K562 (cell line): Measurements from ENCODE around the gene BSCL2. TPM values are rescaled to one million over a fixed set of nuclear protein-coding genes. Genes with fewer than 3 reads are reported as not detected.

Experiments used
- ARNT ChIP-seq, 2 experiments: fragments of 450-650 bp; IDR thresholded peaks; 2 replicates each; pipeline ENCODE4 v1.6.1; 2016; ENCODE audit warnings: mild to moderate bottlenecking in 1 of 2
- BMI1 ChIP-seq: fragments of 150-350 bp; IDR thresholded peaks from 2 replicates; pipeline ENCODE4 v1.6.1; 2014; ENCODE audit warnings: low read length
- ILK ChIP-seq: fragments of 450-650 bp; IDR thresholded peaks from 2 replicates; pipeline ENCODE4 v1.6.1; 2016; ENCODE audit warnings: missing genetic modification characterization, low read depth, mild to moderate bottlenecking, missing compliant biosample characterization, moderate library complexity, borderline replicate concordance
- KDM2B ChIP-seq: fragments of 250-450 bp; sonication (Bioruptor Pico); IDR thresholded peaks from 2 replicates; pipeline ENCODE4 v1.8.0; 2021; ENCODE audit warnings: mild to moderate bottlenecking, moderate library complexity
- MCM3 ChIP-seq: fragments of 450-650 bp; IDR thresholded peaks from 2 replicates; pipeline ENCODE4 v1.6.1; 2016
- MYC ChIP-seq, 2 experiments: fragments of 250-450 bp in 1 of 2; sonication (Bioruptor Pico) in 1 of 2; IDR thresholded peaks; 2 replicates each; pipeline versions ENCODE4 v1.5.1 to v1.6.1; 2012 to 2021; ENCODE audit warnings: low read depth in 2 of 2, borderline replicate concordance in 1 of 2, improper control_type of control experiment in 1 of 2, low read length in 1 of 2, mild to moderate bottlenecking in 1 of 2, moderate library complexity in 1 of 2
- NR4A1 ChIP-seq, 2 experiments: fragments of 250-450 bp in 1 of 2; fragments of 450-650 bp in 1 of 2; sonication (Bioruptor Pico) in 1 of 2; IDR thresholded peaks; 2 replicates each; pipeline versions ENCODE4 v1.4.0 to v1.6.1; 2016 to 2020; ENCODE audit warnings: mild to moderate bottlenecking in 2 of 2, missing compliant biosample characterization in 1 of 2, missing genetic modification characterization in 1 of 2, moderate library complexity in 1 of 2
- PHB2 ChIP-seq: fragments of 450-650 bp; IDR thresholded peaks from 2 replicates; pipeline ENCODE4 v1.6.1; 2017; ENCODE audit warnings: low read depth
- RAD51 ChIP-seq: fragments of 450-650 bp; IDR thresholded peaks from 2 replicates; pipeline ENCODE4 v1.7.1; 2016; ENCODE audit warnings: low read depth, mild to moderate bottlenecking, borderline replicate concordance
- RBM25 ChIP-seq: fragments of 200-400 bp; formaldehyde crosslinking; IDR thresholded peaks from 2 replicates; pipeline ENCODE4 v1.6.1; 2018; ENCODE audit warnings: low read length, low read depth, moderate library complexity; ENCODE audit not compliant: severe bottlenecking
- SNIP1 ChIP-seq: fragments of 450-650 bp; IDR thresholded peaks from 2 replicates; pipeline ENCODE4 v1.7.1; 2017; ENCODE audit warnings: low read depth, mild to moderate bottlenecking
- STAG1 ChIP-seq: sonication (generic); formaldehyde crosslinking; IDR thresholded peaks from 2 replicates; pipeline ENCODE4 v1.5.0; 2020; ENCODE audit warnings: missing genetic modification reagents, borderline replicate concordance
- TEAD4 ChIP-seq, 2 experiments: sonication (generic) in 1 of 2; formaldehyde crosslinking in 1 of 2; IDR thresholded peaks; 2 replicates each; pipeline versions ENCODE4 v1.6.1 to v1.8.0; 2012 to 2022; ENCODE audit warnings: borderline replicate concordance in 1 of 2, inconsistent platforms in 1 of 2, low read length in 1 of 2, mild to moderate bottlenecking in 1 of 2, missing genetic modification reagents in 1 of 2
- XRCC4 ChIP-seq: IDR thresholded peaks from one replicate; pipeline ENCODE4 v1.6.1; 2011; ENCODE audit not compliant: insufficient read depth, insufficient read length; ENCODE audit errors: extremely low read depth
- ZEB2 ChIP-seq: fragments of 450-650 bp; IDR thresholded peaks from 2 replicates; pipeline ENCODE4 v1.6.1; 2016
- ZFPM2 ChIP-seq: fragments of 250-450 bp; sonication (Bioruptor Pico); IDR thresholded peaks from 2 replicates; pipeline ENCODE4 v1.5.1; 2022; ENCODE audit warnings: mild to moderate bottlenecking
- ZKSCAN8 ChIP-seq: fragments of 200-800 bp; sonication (Bioruptor generic); IDR thresholded peaks from 2 replicates; pipeline ENCODE4 v1.6.1; 2016; ENCODE audit warnings: missing genetic modification characterization, missing compliant biosample characterization
- ZNF143 ChIP-seq: sonication (generic); formaldehyde crosslinking; IDR thresholded peaks from 2 replicates; pipeline ENCODE4 v1.9.0; 2022; ENCODE audit warnings: mild to moderate bottlenecking, missing genetic modification reagents
- ZNF174 ChIP-seq: fragments of 250-450 bp; sonication (Bioruptor Pico); IDR thresholded peaks from 2 replicates; pipeline ENCODE4 v1.4.0; 2020; ENCODE audit warnings: mild to moderate bottlenecking
- ZNF253 ChIP-seq: fragments of 250-450 bp; sonication (Bioruptor Pico); conservative IDR thresholded peaks from 2 replicates; pipeline ENCODE4 v1.6.1; 2021; ENCODE audit warnings: mild to moderate bottlenecking
- ZNF507 ChIP-seq: conservative IDR thresholded peaks from 2 replicates; pipeline ENCODE4 v1.6.1; 2017; ENCODE audit warnings: missing genetic modification characterization, missing compliant biosample characterization
- polyA plus RNA-seq, 8 experiments: library from polyadenylated mRNA; depleted of rRNA in 4 of 8; stranded (reverse) in 5 of 8; unstranded in 3 of 8; fragments of >200 nt; fragmentation: Nextera tagmentation in 2 of 8; fragmentation: Illumina TruSeq in 1 of 8; extraction: Ambion mirVana in 2 of 8; extraction: Trizol in 1 of 8; gene quantifications; 2 replicates each; pipeline versions ENCODE4 v1.2.1 to v1.2.3, GENCODE V29; 2011 to 2014; ENCODE audit warnings: inconsistent platforms in 1 of 8, missing spikeins in 1 of 8
- total RNA-seq, 7 experiments: library from RNA; depleted of rRNA in 6 of 7; stranded (reverse); fragments of >200 nt in 6 of 7; fragmentation: Illumina TruSeq in 2 of 7; extraction: Trizol in 2 of 7; gene quantifications; 2 replicates each; pipeline versions ENCODE4 v1.2.1 to v1.2.3, GENCODE V29; 2011 to 2021; ENCODE audit warnings: low replicate concordance in 1 of 7
- TF ChIP-seq, protein P1 (sequence below): fragments of 250-450 bp; sonication (Bioruptor Pico); IDR thresholded peaks from 2 replicates; pipeline ENCODE4 v1.5.0; 2021
- TF ChIP-seq, protein P2 (sequence below): fragments of 250-450 bp; sonication (Bioruptor Pico); IDR thresholded peaks from 2 replicates; pipeline ENCODE4 v1.9.0; 2021; ENCODE audit warnings: mild to moderate bottlenecking
- TF ChIP-seq, protein P3 (sequence below): sonication (generic); IDR thresholded peaks from 2 replicates; pipeline ENCODE4 v1.6.1; 2016
- TF ChIP-seq, protein P4 (sequence below): fragments of 250-450 bp; sonication (Bioruptor Pico); IDR thresholded peaks from 2 replicates; pipeline ENCODE4 v1.5.0; 2020; ENCODE audit warnings: mild to moderate bottlenecking, borderline replicate concordance

BSCL2 gene
- total and polyA plus RNA-seq, 9 of the 15 experiments (the other 6 are each of a cell fraction or from before 2014, with no cell fraction given): 18.9 to 51.7 (median 35.2) TPM

DNA sequence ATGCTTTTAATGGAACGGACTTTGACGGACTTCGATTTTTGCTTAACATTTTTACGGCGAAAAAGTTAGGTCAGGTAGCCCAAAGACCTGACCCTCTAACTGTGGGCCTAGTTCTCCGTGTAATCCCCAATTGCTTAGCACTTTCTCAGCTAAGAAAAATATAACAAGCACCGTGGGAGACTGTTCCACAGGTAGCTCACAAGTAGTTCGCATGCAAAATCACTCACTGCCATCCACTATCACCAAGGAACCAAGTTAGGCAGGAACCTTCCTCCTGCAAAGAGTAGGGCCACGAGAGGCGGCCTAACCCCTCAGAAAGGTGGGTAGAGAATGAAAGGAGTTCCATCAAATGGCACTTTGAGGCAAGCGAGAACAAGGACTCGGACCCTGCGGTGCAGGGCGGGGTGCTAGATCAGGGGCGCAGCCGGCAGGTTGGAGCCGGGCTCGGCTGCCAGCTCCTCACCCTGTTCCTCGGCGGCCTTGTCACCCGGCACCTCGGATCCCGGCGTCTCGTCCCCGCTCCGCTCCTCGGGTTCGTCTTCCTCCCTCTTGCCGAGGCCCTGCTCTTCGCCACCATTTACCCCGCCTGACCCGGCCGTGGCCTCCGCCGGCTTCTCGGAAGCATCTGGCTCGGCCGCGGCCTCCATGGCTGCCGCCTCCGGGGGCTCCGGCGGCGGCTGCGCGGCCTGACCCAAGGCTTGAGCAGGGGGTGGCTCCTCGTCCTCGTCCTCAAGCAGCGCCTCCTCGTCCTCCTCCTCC, 19.1 kb upstream of the BSCL2 start (continued):
- TF ChIP-seq TEAD4 (IDR thresholded peaks at IDR 0.05; ENCODE audit: low read length): no peak
- no peak for TF ChIP-seq TEAD4 (CRISPR knock-in tag; IDR thresholded peaks at IDR 0.05; ENCODE audit: borderline replicate concordance)
- TF ChIP-seq MCM3: no peak
- no peak for TF ChIP-seq RBM25
- no peak for TF ChIP-seq BMI1
- TF ChIP-seq, protein P1, sequence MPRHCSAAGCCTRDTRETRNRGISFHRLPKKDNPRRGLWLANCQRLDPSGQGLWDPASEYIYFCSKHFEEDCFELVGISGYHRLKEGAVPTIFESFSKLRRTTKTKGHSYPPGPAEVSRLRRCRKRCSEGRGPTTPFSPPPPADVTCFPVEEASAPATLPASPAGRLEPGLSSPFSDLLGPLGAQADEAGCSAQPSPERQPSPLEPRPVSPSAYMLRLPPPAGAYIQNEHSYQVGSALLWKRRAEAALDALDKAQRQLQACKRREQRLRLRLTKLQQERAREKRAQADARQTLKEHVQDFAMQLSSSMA (CRISPR knock-in tag): no peak
- TF ChIP-seq ARNT (IDR thresholded peaks at IDR 0.05): no peak
- no peak for TF ChIP-seq ZKSCAN8 (CRISPR knock-in tag)
- peak; percentile 53; the same call in 1 of the 2 replicates for TF ChIP-seq ZNF143 (CRISPR knock-in tag)
- TF ChIP-seq, protein P2, sequence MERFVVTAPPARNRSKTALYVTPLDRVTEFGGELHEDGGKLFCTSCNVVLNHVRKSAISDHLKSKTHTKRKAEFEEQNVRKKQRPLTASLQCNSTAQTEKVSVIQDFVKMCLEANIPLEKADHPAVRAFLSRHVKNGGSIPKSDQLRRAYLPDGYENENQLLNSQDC (CRISPR knock-in tag): no peak
- TF ChIP-seq KDM2B (CRISPR knock-in tag): no peak
- TF ChIP-seq ZNF253 (CRISPR knock-in tag): no peak
- TF ChIP-seq SNIP1: no peak
- no peak for TF ChIP-seq NR4A1 (CRISPR knock-in tag; IDR thresholded peaks at IDR 0.05)
- TF ChIP-seq NR4A1 (tag; IDR thresholded peaks at IDR 0.05): no peak
- TF ChIP-seq ZEB2: no peak
- TF ChIP-seq, protein P3, sequence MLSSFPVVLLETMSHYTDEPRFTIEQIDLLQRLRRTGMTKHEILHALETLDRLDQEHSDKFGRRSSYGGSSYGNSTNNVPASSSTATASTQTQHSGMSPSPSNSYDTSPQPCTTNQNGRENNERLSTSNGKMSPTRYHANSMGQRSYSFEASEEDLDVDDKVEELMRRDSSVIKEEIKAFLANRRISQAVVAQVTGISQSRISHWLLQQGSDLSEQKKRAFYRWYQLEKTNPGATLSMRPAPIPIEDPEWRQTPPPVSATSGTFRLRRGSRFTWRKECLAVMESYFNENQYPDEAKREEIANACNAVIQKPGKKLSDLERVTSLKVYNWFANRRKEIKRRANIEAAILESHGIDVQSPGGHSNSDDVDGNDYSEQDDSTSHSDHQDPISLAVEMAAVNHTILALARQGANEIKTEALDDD: 0 out of 2 replicates have a peak, but pooled peaks have one; percentile 49
- TF ChIP-seq XRCC4: no peak
- TF ChIP-seq, protein P4, sequence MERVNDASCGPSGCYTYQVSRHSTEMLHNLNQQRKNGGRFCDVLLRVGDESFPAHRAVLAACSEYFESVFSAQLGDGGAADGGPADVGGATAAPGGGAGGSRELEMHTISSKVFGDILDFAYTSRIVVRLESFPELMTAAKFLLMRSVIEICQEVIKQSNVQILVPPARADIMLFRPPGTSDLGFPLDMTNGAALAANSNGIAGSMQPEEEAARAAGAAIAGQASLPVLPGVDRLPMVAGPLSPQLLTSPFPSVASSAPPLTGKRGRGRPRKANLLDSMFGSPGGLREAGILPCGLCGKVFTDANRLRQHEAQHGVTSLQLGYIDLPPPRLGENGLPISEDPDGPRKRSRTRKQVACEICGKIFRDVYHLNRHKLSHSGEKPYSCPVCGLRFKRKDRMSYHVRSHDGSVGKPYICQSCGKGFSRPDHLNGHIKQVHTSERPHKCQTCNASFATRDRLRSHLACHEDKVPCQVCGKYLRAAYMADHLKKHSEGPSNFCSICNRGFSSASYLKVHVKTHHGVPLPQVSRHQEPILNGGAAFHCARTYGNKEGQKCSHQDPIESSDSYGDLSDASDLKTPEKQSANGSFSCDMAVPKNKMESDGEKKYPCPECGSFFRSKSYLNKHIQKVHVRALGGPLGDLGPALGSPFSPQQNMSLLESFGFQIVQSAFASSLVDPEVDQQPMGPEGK (CRISPR knock-in tag): no peak
- no peak for TF ChIP-seq RAD51
- TF ChIP-seq ILK (tag): no peak
- TF ChIP-seq ZFPM2 (CRISPR knock-in tag): no peak
- peak; percentile 10; the same call in 1 of the 2 replicates for TF ChIP-seq PHB2
- TF ChIP-seq STAG1: no peak; the same call in 1 of the 2 replicates
- TF ChIP-seq ZNF507: no peak
- TF ChIP-seq MYC (IDR thresholded peaks at IDR 0.05; ENCODE audit: low read depth, low read length): no peak
- no peak for TF ChIP-seq MYC (CRISPR knock-in tag; IDR thresholded peaks at IDR 0.05; ENCODE audit: borderline replicate concordance, low read depth)
- no peak for TF ChIP-seq ZNF174 (CRISPR knock-in tag)
